Stimulated activated CD8-positive, alpha-beta memory T cell treated with anti-CD3 and anti-CD28 coated beads, Interleukin-4, amount 100 ng/mL, for 24 hours (primary cell): Measurements from ENCODE around the gene CCDC154.

Experiments
- DNase-seq: peaks from one replicate; pipeline ENCODE4 v3.0.0-alpha.2; 2020; ENCODE audit warnings: low read depth

Gene CCDC154

DNA sequence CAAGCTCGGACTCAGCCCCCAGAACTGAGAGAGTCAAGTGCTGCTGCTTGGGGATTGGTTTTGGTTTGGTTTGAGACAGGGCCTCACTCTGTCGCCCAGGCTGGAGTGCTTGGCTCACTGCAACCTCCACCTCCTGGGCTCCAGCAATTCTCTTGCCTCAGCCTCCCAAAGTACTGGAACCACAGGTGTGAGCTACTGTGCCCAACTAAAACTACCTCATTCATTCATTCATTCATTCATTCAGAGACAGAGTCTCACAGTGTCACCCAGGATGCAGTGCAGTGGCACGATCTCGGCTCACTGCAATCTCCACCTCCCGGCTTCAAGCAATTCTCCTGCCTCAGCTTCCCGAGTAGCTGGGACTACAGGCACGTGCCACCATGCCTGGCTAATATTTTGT lies 54.6 kb downstream of the CCDC154 start:
- no peak for DNase-seq

- no peak for DNase-seq
Measured at GRCh38 chr16:1387331-1387730, 57.0 kb downstream of the CCDC154 start.

- DNase-seq, result no peak
Measured at GRCh38 chr16:1385232-1385631, 59.1 kb downstream of the CCDC154 start.
